ENCODE data around the gene TEN1.

DNA sequence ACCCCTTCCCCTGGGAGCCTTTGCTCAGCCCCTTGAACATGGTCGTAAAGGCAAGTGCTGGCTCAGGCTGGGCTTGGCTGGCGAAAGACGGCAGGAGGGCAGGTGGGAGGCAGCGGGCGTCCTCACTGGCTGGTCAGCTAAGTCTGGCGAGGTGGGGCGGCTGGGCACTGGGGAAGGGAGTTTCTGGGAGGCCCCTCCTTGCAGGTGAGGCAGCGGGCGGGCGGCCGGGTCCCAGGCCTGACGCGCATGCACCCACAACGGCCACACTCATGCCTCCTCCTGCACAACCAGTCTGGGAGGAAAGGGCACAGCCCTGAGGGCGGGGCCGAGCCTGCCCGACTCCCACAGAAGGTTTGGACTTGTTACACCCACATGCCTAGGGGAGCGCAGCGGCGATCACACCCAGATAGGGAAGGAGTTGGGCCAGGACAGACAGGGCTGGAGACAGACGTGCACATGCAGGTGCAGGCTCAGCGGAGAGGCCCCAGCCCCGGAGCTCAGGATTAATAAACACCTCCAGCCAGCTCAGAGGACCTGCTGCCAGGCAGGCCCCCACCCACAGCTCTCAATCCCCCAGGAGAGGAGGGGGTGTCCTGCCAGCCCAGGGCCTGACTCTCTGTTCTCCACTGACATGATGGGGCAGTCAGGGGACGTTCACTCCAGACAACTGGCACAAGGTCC lies 48.3 kb downstream of the TEN1 start, which contains the start of gene EVPL:
- no peak for TF ChIP-seq BCL3 (CRISPR knock-in tag; IDR thresholded peaks at IDR 0.05)
- peak; percentile 83 for TF ChIP-seq ZNF350 (CRISPR knock-in tag; IDR thresholded peaks at IDR 0.05; ENCODE audit: borderline replicate concordance, low read depth)
- no peak for TF ChIP-seq SUZ12 (IDR thresholded peaks at IDR 0.05; ENCODE audit: low read depth, low read length)
- TF ChIP-seq, protein P1, sequence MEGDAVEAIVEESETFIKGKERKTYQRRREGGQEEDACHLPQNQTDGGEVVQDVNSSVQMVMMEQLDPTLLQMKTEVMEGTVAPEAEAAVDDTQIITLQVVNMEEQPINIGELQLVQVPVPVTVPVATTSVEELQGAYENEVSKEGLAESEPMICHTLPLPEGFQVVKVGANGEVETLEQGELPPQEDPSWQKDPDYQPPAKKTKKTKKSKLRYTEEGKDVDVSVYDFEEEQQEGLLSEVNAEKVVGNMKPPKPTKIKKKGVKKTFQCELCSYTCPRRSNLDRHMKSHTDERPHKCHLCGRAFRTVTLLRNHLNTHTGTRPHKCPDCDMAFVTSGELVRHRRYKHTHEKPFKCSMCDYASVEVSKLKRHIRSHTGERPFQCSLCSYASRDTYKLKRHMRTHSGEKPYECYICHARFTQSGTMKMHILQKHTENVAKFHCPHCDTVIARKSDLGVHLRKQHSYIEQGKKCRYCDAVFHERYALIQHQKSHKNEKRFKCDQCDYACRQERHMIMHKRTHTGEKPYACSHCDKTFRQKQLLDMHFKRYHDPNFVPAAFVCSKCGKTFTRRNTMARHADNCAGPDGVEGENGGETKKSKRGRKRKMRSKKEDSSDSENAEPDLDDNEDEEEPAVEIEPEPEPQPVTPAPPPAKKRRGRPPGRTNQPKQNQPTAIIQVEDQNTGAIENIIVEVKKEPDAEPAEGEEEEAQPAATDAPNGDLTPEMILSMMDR (CRISPR knock-in tag; IDR thresholded peaks at IDR 0.05): no peak
- peak; percentile 31; the same call in 1 of the 2 replicates for TF ChIP-seq ZNF768 (CRISPR knock-in tag; IDR thresholded peaks at IDR 0.05)
- no peak; the same call in 1 of the 2 replicates for TF ChIP-seq ZNF335 (CRISPR knock-in tag; IDR thresholded peaks at IDR 0.05)
- peak; percentile 67 for TF ChIP-seq MAX (IDR thresholded peaks at IDR 0.05)
- no peak; the same call in 1 of the 2 replicates for TF ChIP-seq FOSL2 (CRISPR knock-in tag; IDR thresholded peaks at IDR 0.05)

All from HepG2 (cell line).